RPMI7951 (cell line): ENCODE data around the gene HRH2. TPM values are rescaled to one million over a fixed set of nuclear protein-coding genes. Genes with fewer than 3 reads are reported as not detected.

ENCODE experiments used
- DNase-seq: peaks from one replicate; pipeline ENCODE4 v3.0.0-alpha.2; 2012; ENCODE audit warnings: low read depth
- total RNA-seq: library from RNA; depleted of rRNA; stranded (reverse); fragments of >200 nt; shearing (Covaris generic); gene quantifications from 2 replicates; pipeline ENCODE4 v1.2.3, GENCODE V29; 2014

The HRH2 gene
- total RNA-seq, 1 experiment from 2014 or later = 5.3 TPM

- DNase-seq = no peak
These were observed 35.3 kb downstream of the HRH2 start for GRCh38 chr5:175692996-175693710.

- no peak for DNase-seq
These were observed 35.9 kb downstream of the HRH2 start for GRCh38 chr5:175693741-175694140.

GRCh38 chr5:175694371-175695160, 36.7 kb downstream of the HRH2 start:
- DNase-seq = no peak

- DNase-seq = no peak
These were observed 37.6 kb downstream of the HRH2 start for GRCh38 chr5:175695161-175696126.

- peak; percentile 52 for DNase-seq
These were observed 38.4 kb downstream of the HRH2 start for GRCh38 chr5:175696139-175696854.

- no peak for DNase-seq
These were observed 39.0 kb downstream of the HRH2 start for GRCh38 chr5:175696855-175697198.

GRCh38 chr5:175697846-175698245, 40.0 kb downstream of the HRH2 start:
- DNase-seq = no peak

- no peak for DNase-seq
These were observed 40.7 kb downstream of the HRH2 start for GRCh38 chr5:175698401-175699115.

- DNase-seq = no peak
These were observed 43.1 kb downstream of the HRH2 start for GRCh38 chr5:175700991-175701390.

- no peak for DNase-seq
These were observed 43.9 kb downstream of the HRH2 start for GRCh38 chr5:175701797-175702196.

- no peak for DNase-seq
These were observed 48.6 kb downstream of the HRH2 start for GRCh38 chr5:175706499-175706898.

GRCh38 chr5:175707751-175708375, 50.0 kb downstream of the HRH2 start:
- no peak for DNase-seq

GRCh38 chr5:175709276-175709781, 51.5 kb downstream of the HRH2 start:
- DNase-seq = no peak

GRCh38 chr5:175710326-175710725, 52.5 kb downstream of the HRH2 start:
- no peak for DNase-seq

- no peak for DNase-seq
These were observed 53.2 kb downstream of the HRH2 start for GRCh38 chr5:175711031-175711430.

GRCh38 chr5:175711472-175712312, 53.8 kb downstream of the HRH2 start:
- DNase-seq = no peak

GRCh38 chr5:175712313-175712680, 54.4 kb downstream of the HRH2 start:
- no peak for DNase-seq

GRCh38 chr5:175712681-175713085, 54.8 kb downstream of the HRH2 start:
- DNase-seq = no peak

GRCh38 chr5:175713930-175714329, 56.1 kb downstream of the HRH2 start:
- DNase-seq = no peak
